NCI-H2171 (cell line): ENCODE results near the gene NANOS3.

Experiments
- DNase-seq: peaks from one replicate; lab custom pipeline; 2025; lab: John Stamatoyannopoulos, UW

NANOS3 gene

GRCh38 chr19:13864667-13865570 lies 12.0 kb upstream of the NANOS3 start:
- peak; percentile 44 for DNase-seq

- DNase-seq, result no peak
These were observed 11.1 kb upstream of the NANOS3 start for GRCh38 chr19:13865571-13866462.

- DNase-seq, result no peak
These were observed 10.4 kb upstream of the NANOS3 start for GRCh38 chr19:13866463-13867046.

- DNase-seq, result no peak
These were observed 8.3 kb upstream of the NANOS3 start for GRCh38 chr19:13868663-13869062.

- no peak for DNase-seq
These were observed 7.7 kb upstream of the NANOS3 start for GRCh38 chr19:13869281-13869680.

GRCh38 chr19:13870873-13871272 lies 6.1 kb upstream of the NANOS3 start:
- no peak for DNase-seq

GRCh38 chr19:13872339-13872694 lies 4.6 kb upstream of the NANOS3 start:
- no peak for DNase-seq

- DNase-seq, result no peak
These were observed 4.1 kb upstream of the NANOS3 start for GRCh38 chr19:13872695-13873389.

GRCh38 chr19:13873834-13874515 lies 3.0 kb upstream of the NANOS3 start:
- no peak for DNase-seq

GRCh38 chr19:13875824-13876223 lies 1.1 kb upstream of the NANOS3 start:
- no peak for DNase-seq

- no peak for DNase-seq
These were observed 369 bp downstream of the NANOS3 start for GRCh38 chr19:13877303-13877702.

GRCh38 chr19:13880059-13881043 lies 3.4 kb downstream of the NANOS3 start:
- peak; percentile 89 for DNase-seq

- DNase-seq, result no peak
These were observed 4.3 kb downstream of the NANOS3 start for GRCh38 chr19:13881251-13881691.

- DNase-seq, result no peak
These were observed 4.9 kb downstream of the NANOS3 start for GRCh38 chr19:13881692-13882418.

- no peak for DNase-seq
These were observed 5.5 kb downstream of the NANOS3 start for GRCh38 chr19:13882419-13882795.

- no peak for DNase-seq
These were observed 5.9 kb downstream of the NANOS3 start for GRCh38 chr19:13882836-13883235.

GRCh38 chr19:13883516-13884064 lies 6.7 kb downstream of the NANOS3 start:
- no peak for DNase-seq

GRCh38 chr19:13884726-13885591 lies 8.0 kb downstream of the NANOS3 start:
- no peak for DNase-seq
